Measurements from ENCODE around the gene BRAF.
"Not testable (repeated sequence)": the region's sequence is repeated elsewhere in the genome, so short reads cannot be mapped to it uniquely, and the experiment has no call there.

BRAF gene

GRCh38 chr7:140676306-140676705, 248.4 kb downstream of the BRAF start:
- no peak for DNase-seq

- no peak for DNase-seq
Observed at GRCh38 chr7:140675726-140676125, 249.0 kb downstream of the BRAF start.

- peak; percentile 10 for DNase-seq
Observed at GRCh38 chr7:140674899-140675701, 249.6 kb downstream of the BRAF start.

- DNase-seq = no peak
Observed at GRCh38 chr7:140674356-140674800, 250.4 kb downstream of the BRAF start.

GRCh38 chr7:140673774-140674155, 251.0 kb downstream of the BRAF start:
- peak; percentile 35 for DNase-seq

- peak; percentile 81 for DNase-seq
Observed at GRCh38 chr7:140673063-140673773, 251.5 kb downstream of the BRAF start.

- peak; percentile 66 for DNase-seq
Observed at GRCh38 chr7:140672382-140673062, 252.2 kb downstream of the BRAF start, which contains the start of gene ADCK2. Gene ADCK2 (plus strand): TSS chr7:140672945. CDS start chr7:140673331, 386 bp downstream.

- peak; percentile 15 for DNase-seq
Observed at GRCh38 chr7:140671966-140672365, 252.8 kb downstream of the BRAF start.

GRCh38 chr7:140670343-140670935, 254.3 kb downstream of the BRAF start:
- DNase-seq = no peak

- DNase-seq = not testable (repeated sequence)
Observed at GRCh38 chr7:140669862-140670261, 254.9 kb downstream of the BRAF start.

GRCh38 chr7:140669352-140669751, 255.4 kb downstream of the BRAF start:
- no peak for DNase-seq

All from NCI-H146 (cell line).